Small intestine (tissue), 7 donors: ENCODE data around the gene FAM20C. TPM values are rescaled to one million over a fixed set of nuclear protein-coding genes. Genes with fewer than 3 reads are reported as not detected.

ENCODE experiments used
- DNase-seq, 2 donors: peaks; one replicate each; pipeline versions ENCODE4 v3.0.0 to v3.0.0-alpha.2; 2013
- FAIRE-seq: peaks from 2 replicates; lab custom pipeline; 2012; peaks lifted over from hg19 to GRCh38; lab: Jason Lieb, UNC
- H3K27ac ChIP-seq, 3 donors: one replicate each; pipeline ENCODE4 v1.5.1; 2013; ENCODE audit warnings: low read length in 2 of 3, mild to moderate bottlenecking in 2 of 3, control low read depth in 1 of 3, inconsistent platforms in 1 of 3, low read depth in 1 of 3, moderate library complexity in 1 of 3
- H3K27me3 ChIP-seq, 3 donors: one replicate each; pipeline ENCODE4 v1.6.1; 2013; ENCODE audit warnings: low read length in 3 of 3, inconsistent platforms in 1 of 3; ENCODE audit not compliant: control insufficient read depth in 3 of 3, insufficient read depth in 3 of 3
- H3K36me3 ChIP-seq, 3 donors: one replicate each; pipeline ENCODE4 v1.6.1; 2013; ENCODE audit warnings: low read length in 3 of 3, inconsistent platforms in 1 of 3, low read depth in 1 of 3, mild to moderate bottlenecking in 1 of 3, moderate library complexity in 1 of 3; ENCODE audit not compliant: control insufficient read depth in 3 of 3, insufficient read depth in 2 of 3
- H3K4me1 ChIP-seq, 3 donors: one replicate each; pipeline ENCODE4 v1.6.1; 2013; ENCODE audit warnings: low read length in 2 of 3, inconsistent platforms in 1 of 3, low read depth in 1 of 3, mild to moderate bottlenecking in 1 of 3, moderate library complexity in 1 of 3; ENCODE audit not compliant: control insufficient read depth in 3 of 3, insufficient read depth in 2 of 3
- H3K4me3 ChIP-seq, 3 donors: one replicate each; pipeline ENCODE4 v1.5.1; 2013; ENCODE audit warnings: low read length in 3 of 3, control low read depth in 1 of 3, inconsistent platforms in 1 of 3, low read depth in 1 of 3, mild to moderate bottlenecking in 1 of 3, moderate library complexity in 1 of 3
- H3K9me3 ChIP-seq, 2 donors: one replicate each; pipeline ENCODE4 v1.6.1; 2013; ENCODE audit warnings: low read depth in 1 of 2, low read length in 1 of 2; ENCODE audit not compliant: control insufficient read depth in 2 of 2, insufficient read depth in 1 of 2
- WGBS, 3 donors: extraction: QIAGEN DNeasy Blood & Tissue Kit; methylation state at CpG; one replicate each; pipeline ENCODE4 v1.1.7; 2013; 5-methylcytosine and 5-hydroxymethylcytosine counted together
- polyA plus RNA-seq, 4 donors: library from polyadenylated mRNA; stranded (reverse) in 3 of 4; unstranded in 1 of 4; fragments of 200-250 nt in 3 of 4; fragments of 120-200 nt in 1 of 4; gene quantifications; one replicate each; pipeline versions ENCODE4 v1.2.1 to v1.2.3, GENCODE V29; 2013
- donor health status: healthy with polysubstance abuse.
- donor health status: control.
- donor health status: control.
- donor health status: Bipolar disorder and iron deficiency.
- donor health status: healthy.

FAM20C gene
- polyA plus RNA-seq, 4 donors, result 19.7 to 69.4 (median 32.1) TPM

DNA sequence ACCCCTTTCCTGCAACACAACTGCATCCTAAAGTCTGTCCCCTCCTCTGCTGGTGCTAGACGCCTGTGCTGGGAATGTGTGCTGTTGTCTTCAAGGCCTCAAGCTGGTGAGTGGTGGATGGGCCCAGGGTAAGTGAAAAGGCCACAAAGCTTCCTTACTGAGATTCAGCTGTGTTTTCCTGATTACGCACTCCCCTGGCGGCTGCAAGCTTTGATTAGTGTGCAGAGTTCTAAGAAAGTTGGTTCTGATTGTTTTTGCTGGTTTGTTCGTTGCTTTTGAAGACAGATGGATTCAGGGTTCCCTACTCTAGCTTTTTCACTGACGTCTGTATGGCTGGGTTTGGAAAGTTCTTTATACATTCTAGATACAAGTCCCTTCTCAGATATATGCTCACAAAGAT lies 85.7 kb downstream of the FAM20C start:
- Histone ChIP-seq H3K4me3 (no peak overlapping the region), H3K27me3 (no peaks in the 10 kb centered on the region), H3K9me3 (peaks cover 0 to 37% of the 10 kb centered on the region in 2 donors), H3K36me3 (no peaks in the 10 kb centered on the region), H3K4me1 (no peaks in the 10 kb centered on the region), H3K27ac (no peak overlapping the region)
- no peak for FAIRE-seq
- 81 to 90% (median 89%) methylated on average over 5 of the region's 5 CpGs for WGBS, 3 donors
- no peak for DNase-seq

DNA sequence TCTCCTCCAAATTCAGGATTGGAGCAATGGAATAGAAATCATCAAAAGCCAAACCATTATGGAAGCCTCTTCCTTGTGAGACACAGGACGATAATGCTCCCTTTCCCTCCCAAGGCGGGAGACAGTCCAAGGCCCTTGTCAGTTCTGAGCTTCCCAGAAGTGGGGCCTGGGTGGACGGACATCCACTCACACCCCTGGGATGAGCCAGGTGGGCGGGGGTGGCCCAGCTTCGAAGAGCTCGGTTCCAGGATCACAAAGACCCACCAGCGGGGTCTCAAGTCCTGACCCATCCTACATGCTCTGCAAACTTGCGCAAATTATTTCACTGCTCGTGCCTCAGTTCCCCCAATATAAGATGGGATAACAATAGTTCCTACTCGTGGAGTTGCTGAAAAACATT lies 87.5 kb downstream of the FAM20C start:
- Histone ChIP-seq H3K36me3 (no peaks in the 10 kb centered on the region), H3K27ac (no peak overlapping the region), H3K27me3 (no peaks in the 10 kb centered on the region), H3K4me1 (peaks cover 0 to 15% (median 0%) of the 10 kb centered on the region in 3 donors), H3K4me3 (no peak overlapping the region), H3K9me3 (peaks cover 0 to 24% of the 10 kb centered on the region in 2 donors)
- 78 to 89% (median 88%) methylated on average over 10 of the region's 10 CpGs for WGBS, 3 donors
- FAIRE-seq (no peak), DNase-seq (no peak)

DNA sequence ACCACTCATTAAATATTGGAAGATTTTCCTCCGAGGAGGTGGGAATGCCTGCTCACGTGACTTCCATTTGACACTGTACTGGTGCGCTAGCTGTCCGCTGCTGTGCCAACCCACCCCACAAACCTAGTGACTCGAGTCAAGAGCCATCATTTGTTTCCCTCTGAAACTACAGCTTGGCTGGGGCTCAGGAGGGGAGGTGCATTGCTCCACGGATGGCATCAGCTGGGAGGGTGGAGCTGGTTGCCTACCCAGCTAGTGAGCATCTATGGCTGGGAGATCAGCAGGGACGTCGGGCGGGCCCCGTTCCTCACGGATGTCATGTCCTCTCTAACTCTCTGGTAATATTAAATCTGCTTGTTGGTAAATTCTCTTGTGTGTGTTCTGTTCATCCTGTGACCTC lies 88.1 kb downstream of the FAM20C start:
- Histone ChIP-seq H3K27ac (no peak overlapping the region), H3K27me3 (no peaks in the 10 kb centered on the region), H3K4me3 (no peak overlapping the region), H3K36me3 (no peaks in the 10 kb centered on the region), H3K9me3 (peaks cover 0 to 21% of the 10 kb centered on the region in 2 donors), H3K4me1 (peaks cover 0 to 21% (median 0%) of the 10 kb centered on the region in 3 donors)
- DNase-seq, result no peak
- WGBS, 3 donors, result 78% methylated on average over 11 of the region's 11 CpGs
- FAIRE-seq, result no peak

DNA sequence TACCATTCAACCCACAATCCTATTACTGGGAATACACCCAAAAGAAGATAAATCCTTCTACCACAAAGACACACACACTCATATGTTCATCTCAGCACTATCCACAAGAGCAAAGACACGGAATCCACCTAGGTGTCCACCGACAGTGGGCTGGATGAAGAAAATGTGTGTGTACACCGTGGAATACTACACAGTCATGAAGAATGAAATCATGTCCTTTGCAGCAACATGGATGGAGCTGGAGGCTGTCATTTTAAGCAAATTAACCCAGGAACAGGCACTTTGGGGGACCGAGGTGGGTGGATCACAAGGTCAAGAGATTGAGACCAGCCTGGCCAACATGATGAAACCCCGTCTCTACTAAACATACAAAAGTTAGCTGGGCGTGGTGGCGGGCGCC lies 89.3 kb downstream of the FAM20C start:
- no peaks in the 10 kb centered on the region for H3K36me3 ChIP-seq
- no peak overlapping the region for H3K4me3 ChIP-seq
- DNase-seq (no peak), FAIRE-seq (no peak)
- 93 to 96% (median 95%) methylated on average over 8 of the region's 8 CpGs for WGBS, 3 donors
- H3K27me3 ChIP-seq, result no peaks in the 10 kb centered on the region
- H3K4me1 ChIP-seq, result peaks cover 0 to 32% (median 0%) of the 10 kb centered on the region in 3 donors
- H3K27ac ChIP-seq, result no peak overlapping the region
- peaks cover 0 to 9% of the 10 kb centered on the region in 2 donors for H3K9me3 ChIP-seq

DNA sequence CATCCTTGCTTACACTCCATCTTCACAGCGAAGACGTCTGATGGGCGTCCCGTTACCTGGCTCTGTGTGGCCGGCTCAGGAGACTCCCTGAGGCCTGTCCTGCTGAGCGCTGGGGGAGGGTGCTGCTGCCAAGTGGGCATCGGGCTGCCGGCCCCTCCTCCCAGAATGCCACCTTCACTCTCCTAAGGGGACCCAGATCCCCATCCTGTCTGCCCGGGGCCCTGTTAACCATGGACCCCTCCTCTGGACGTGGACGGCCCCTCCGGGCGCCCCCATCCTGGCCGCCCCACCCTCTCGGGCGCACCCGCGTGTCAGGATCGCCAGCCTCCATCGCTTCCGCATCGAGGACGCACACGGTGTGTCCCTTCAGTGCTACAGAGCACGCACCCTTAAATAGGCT lies 90.2 kb downstream of the FAM20C start:
- Histone ChIP-seq H3K4me3 (no peak overlapping the region), H3K4me1 (peaks cover 0 to 32% (median 0%) of the 10 kb centered on the region in 3 donors), H3K27ac (no peak overlapping the region), H3K9me3 (no peaks in the 10 kb centered on the region), H3K36me3 (no peaks in the 10 kb centered on the region), H3K27me3 (no peaks in the 10 kb centered on the region)
- WGBS, 3 donors, result 94 to 95% (median 95%) methylated on average over 25 of the region's 25 CpGs
- DNase-seq (no peak), FAIRE-seq (no peak)

DNA sequence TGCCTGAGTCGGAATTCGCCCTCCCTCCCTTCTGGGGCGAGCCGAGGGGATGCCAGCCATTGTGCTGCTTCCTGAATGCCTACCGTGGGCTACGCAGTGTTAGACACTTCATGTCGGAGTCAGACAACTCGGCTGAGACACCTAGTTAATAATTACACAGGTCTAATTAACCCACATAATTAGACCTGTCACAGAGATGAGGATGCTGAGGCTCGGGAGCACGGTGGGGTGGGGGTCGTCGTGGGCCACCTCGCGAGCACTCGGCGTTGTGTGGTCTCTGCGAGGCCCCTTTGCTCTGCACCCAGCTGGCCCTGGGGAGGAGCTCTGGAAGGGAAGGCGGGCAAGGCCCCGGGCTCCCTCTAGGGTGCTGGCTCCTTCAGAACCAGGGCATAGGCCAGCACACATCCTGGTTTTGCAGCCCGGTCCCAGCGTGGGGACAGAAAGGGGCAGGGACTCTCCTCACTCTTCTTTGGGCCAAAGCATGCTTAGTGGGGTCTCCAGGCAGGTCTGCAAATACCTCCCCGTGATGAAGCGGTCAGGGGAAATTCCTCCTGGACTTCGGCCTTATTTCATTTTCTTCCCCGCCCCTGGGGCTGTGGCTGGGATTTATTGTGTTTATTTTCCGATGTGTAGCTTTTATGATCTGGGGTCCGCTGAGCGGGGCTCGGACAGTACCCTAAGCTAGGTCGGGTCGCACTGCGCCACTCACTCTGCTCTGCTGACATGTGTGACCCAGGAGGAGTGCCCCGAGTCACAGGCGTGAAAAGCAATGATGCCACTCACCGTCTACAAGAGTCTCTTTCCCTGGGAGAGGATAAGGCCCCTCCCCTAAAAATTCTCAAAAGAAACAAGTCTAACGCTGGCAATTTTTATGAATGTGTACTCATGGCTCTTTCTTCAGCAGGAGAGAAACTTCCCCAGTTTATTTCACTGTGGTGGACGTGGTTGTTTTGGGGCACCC lies 92.7 kb downstream of the FAM20C start:
- WGBS, 3 donors, result 13 to 55% (median 40%) methylated on average over 35 to 37 of the region's 37 CpGs
- no peak for FAIRE-seq
- Histone ChIP-seq H3K4me1 (peaks cover 0 to 36% (median 0%) of the 10 kb centered on the region in 3 donors), H3K4me3 (peak overlapping the region in 1 of 3 donors; percentile 9), H3K9me3 (peaks cover 0 to 3% of the 10 kb centered on the region in 2 donors), H3K27me3 (peaks cover 7 to 14% (median 8%) of the 10 kb centered on the region in 3 donors), H3K27ac (peak overlapping the region in 1 of 3 donors; percentile 81), H3K36me3 (no peaks in the 10 kb centered on the region)
- peak; percentile 69 to 85 for DNase-seq

DNA sequence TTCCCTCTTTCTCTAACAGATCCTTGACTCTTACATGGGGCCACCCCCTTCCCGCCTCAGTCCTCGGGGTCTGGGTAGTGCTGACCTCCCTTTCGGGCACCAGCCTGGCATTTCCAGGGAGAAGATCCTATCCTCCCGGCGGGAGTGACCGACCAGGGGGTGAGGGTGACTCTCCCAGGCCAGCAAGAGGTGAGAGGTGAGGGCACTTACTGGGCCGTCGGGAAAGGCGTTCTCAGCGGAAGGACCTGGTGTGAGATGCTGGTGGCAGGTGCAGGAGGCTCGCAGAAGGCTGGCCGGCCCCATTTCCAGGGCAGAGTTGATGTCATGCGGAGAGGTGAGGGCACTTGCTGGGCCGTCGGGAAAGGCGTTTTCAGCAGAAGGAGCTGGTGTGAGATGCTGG lies 93.4 kb downstream of the FAM20C start:
- no peak overlapping the region for H3K4me3 ChIP-seq
- H3K27me3 ChIP-seq, result peaks cover 8 to 21% (median 11%) of the 10 kb centered on the region in 3 donors
- H3K36me3 ChIP-seq, result no peaks in the 10 kb centered on the region
- FAIRE-seq, result no peak
- H3K9me3 ChIP-seq, result peaks cover 0 to 5% of the 10 kb centered on the region in 2 donors
- H3K27ac ChIP-seq, result peak overlapping the region in 1 of 3 donors; percentile 81
- DNase-seq, result peak in 1 of 2 donors; percentile 40
- H3K4me1 ChIP-seq, result peaks cover 0 to 42% (median 0%) of the 10 kb centered on the region in 3 donors
- 33 to 66% (median 39%) methylated on average over 16 of the region's 16 CpGs for WGBS, 3 donors

DNA sequence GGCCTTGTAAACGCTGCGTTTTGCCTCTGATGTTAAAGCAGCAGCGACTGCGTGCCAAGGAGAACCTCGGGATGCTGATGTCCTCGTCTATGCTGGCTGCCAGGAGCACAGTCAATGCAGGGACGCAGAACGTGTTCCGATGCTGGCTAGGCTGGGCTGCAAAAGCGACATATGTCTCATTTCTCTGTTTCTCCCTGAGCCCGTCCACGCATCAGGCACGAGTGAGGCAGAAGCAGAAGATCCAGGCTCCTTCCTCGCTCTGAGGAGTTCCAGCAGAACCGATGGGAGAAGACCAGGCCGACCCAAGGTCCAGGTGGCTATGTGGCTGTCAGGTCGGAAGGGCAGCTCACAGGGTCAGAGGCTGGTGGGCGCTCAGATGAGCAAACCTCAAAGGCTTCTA lies 93.9 kb downstream of the FAM20C start:
- Histone ChIP-seq H3K4me1 (peaks cover 0 to 42% (median 0%) of the 10 kb centered on the region in 3 donors), H3K4me3 (no peak overlapping the region), H3K36me3 (no peaks in the 10 kb centered on the region), H3K27ac (peak overlapping the region in 1 of 3 donors; percentile 81), H3K9me3 (peaks cover 0 to 5% of the 10 kb centered on the region in 2 donors), H3K27me3 (peaks cover 10 to 22% (median 12%) of the 10 kb centered on the region in 3 donors)
- WGBS, 3 donors, result 83 to 88% (median 87%) methylated on average over 18 of the region's 18 CpGs
- DNase-seq (no peak), FAIRE-seq (no peak)
